ENCODE results near the gene TGFBI. TPM values are rescaled to one million over a fixed set of nuclear protein-coding genes. Genes with fewer than 3 reads are reported as not detected.

TGFBI gene
- total and polyA plus RNA-seq, 2 donors = 76.8 to 294 TPM

DNA sequence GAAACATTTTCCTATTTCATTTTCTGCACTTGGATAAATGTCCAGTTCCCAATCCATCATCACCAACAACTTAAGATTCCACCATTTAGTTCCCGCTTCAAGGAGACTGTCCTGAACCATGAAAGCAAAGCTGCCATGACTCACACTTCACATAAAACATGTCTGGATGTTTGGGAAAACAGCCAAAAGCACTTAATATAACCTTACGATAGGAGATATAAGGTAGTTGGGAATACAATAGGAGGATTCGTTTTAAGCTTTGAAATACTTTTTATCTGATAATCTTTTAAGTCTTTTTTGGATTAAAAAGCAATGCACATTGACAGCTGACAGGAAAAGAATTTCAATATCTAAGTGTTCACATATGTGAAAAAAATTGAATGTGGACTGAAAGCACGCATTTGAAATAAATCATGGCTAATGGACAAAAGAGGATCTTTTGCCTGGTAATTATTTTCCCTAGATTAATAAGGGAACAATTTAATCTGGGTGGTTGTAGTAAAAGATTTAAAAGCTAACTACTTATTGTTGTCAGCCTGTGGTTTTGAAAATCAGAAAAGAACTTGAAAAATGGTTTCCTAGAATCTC lies 17.3 kb upstream of the TGFBI start:
- H3K9me3 ChIP-seq (ENCODE audit: control insufficient read depth in 2 of 2, insufficient read depth in 1 of 2, low read length in 1 of 2) = no peaks in the 10 kb centered on the region
- WGBS = 50% methylated on average over 4 of the region's 4 CpGs
- no peaks in the 10 kb centered on the region for H3K36me3 ChIP-seq (ENCODE audit: control insufficient read depth in 2 of 2, insufficient read depth in 2 of 2, low read length in 1 of 2)
- H3K27ac ChIP-seq (ENCODE audit: low read depth in 1 of 2, low read length in 1 of 2) = no peak overlapping the region
- H3K4me3 ChIP-seq (ENCODE audit: low read length in 2 of 2) = no peak overlapping the region
- no peaks in the 10 kb centered on the region for H3K4me1 ChIP-seq (ENCODE audit: control insufficient read depth in 2 of 2, insufficient read depth in 2 of 2, low read length in 2 of 2)
- no peak for DNase-seq (ENCODE audit: low read depth in 6 of 9, low spot score in 9 of 9)
- H3K27me3 ChIP-seq (ENCODE audit: control insufficient read depth in 2 of 2, insufficient read depth in 1 of 2, low read length in 1 of 2) = no peaks in the 10 kb centered on the region

DNA sequence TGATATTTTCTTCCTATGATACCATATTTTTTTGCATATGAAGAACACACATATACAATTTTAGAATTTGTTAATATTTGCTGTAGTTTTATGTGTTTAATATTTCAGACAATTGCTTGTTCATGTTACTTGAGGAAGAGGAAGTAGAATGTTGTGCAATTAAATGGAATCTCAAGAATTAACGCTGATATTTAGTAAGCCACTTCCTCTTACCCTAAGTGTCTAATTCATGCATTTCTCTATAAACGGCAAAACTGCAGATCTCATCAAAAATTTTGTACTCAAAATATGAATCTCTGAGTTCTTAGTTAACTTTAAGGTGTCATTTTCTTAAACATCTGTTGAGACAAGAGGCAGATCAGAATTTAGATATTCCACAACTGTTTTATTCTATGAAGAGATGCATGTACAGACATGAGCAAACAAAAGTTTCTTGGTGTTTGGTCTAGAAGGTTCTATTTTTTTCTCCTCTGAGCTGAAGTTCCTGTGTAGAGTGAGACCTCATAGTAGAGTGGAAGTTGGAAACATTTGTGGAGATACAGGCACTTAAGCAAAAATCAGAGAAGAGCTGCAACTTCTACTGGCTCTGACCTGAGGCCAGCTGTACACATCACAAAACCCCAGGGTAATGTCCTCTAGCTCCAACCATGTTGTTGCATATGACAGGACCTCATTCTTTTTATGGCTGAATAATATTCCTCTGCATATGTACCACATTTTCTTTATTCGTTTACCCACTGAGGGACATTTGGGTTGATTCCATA lies 16.6 kb upstream of the TGFBI start:
- DNase-seq (ENCODE audit: low read depth in 6 of 9, low spot score in 9 of 9) = no peak
- H3K4me3 ChIP-seq (ENCODE audit: low read length in 2 of 2) = no peak overlapping the region
- H3K36me3 ChIP-seq (ENCODE audit: control insufficient read depth in 2 of 2, insufficient read depth in 2 of 2, low read length in 1 of 2) = no peaks in the 10 kb centered on the region
- WGBS = under 1% methylated on average over 3 of the region's 3 CpGs
- H3K27me3 ChIP-seq (ENCODE audit: control insufficient read depth in 2 of 2, insufficient read depth in 1 of 2, low read length in 1 of 2) = no peaks in the 10 kb centered on the region
- no peaks in the 10 kb centered on the region for H3K9me3 ChIP-seq (ENCODE audit: control insufficient read depth in 2 of 2, insufficient read depth in 1 of 2, low read length in 1 of 2)
- no peak overlapping the region for H3K27ac ChIP-seq (ENCODE audit: low read depth in 1 of 2, low read length in 1 of 2)
- H3K4me1 ChIP-seq (ENCODE audit: control insufficient read depth in 2 of 2, insufficient read depth in 2 of 2, low read length in 2 of 2) = no peaks in the 10 kb centered on the region

DNA sequence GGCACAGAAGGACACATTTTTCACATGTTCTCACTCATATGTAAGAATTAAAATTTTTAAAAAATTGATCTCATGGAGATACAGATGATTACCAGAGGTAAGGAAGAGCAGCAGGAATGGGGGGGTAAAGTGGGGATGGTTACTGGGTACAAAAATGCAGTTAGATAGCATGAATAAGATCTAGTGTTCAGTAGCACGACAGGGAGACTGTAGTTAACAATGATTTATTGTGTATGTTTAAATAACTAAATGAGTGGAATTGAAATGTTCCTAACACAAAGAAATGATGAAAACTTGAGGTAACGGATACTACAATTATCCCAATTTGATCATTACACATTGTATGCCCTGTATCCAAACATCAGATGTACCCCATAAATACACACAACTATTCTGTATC lies 15.2 kb upstream of the TGFBI start:
- no peak overlapping the region for H3K27ac ChIP-seq (ENCODE audit: low read depth in 1 of 2, low read length in 1 of 2)
- H3K27me3 ChIP-seq (ENCODE audit: control insufficient read depth in 2 of 2, insufficient read depth in 1 of 2, low read length in 1 of 2) = no peaks in the 10 kb centered on the region
- no peak for DNase-seq (ENCODE audit: low read depth in 6 of 9, low spot score in 9 of 9)
- H3K36me3 ChIP-seq (ENCODE audit: control insufficient read depth in 2 of 2, insufficient read depth in 2 of 2, low read length in 1 of 2) = no peaks in the 10 kb centered on the region
- 92% methylated on average over 2 of the region's 2 CpGs for WGBS
- H3K4me1 ChIP-seq (ENCODE audit: control insufficient read depth in 2 of 2, insufficient read depth in 2 of 2, low read length in 2 of 2) = no peaks in the 10 kb centered on the region
- no peak overlapping the region for H3K4me3 ChIP-seq (ENCODE audit: low read length in 2 of 2)
- H3K9me3 ChIP-seq (ENCODE audit: control insufficient read depth in 2 of 2, insufficient read depth in 1 of 2, low read length in 1 of 2) = no peaks in the 10 kb centered on the region

DNA sequence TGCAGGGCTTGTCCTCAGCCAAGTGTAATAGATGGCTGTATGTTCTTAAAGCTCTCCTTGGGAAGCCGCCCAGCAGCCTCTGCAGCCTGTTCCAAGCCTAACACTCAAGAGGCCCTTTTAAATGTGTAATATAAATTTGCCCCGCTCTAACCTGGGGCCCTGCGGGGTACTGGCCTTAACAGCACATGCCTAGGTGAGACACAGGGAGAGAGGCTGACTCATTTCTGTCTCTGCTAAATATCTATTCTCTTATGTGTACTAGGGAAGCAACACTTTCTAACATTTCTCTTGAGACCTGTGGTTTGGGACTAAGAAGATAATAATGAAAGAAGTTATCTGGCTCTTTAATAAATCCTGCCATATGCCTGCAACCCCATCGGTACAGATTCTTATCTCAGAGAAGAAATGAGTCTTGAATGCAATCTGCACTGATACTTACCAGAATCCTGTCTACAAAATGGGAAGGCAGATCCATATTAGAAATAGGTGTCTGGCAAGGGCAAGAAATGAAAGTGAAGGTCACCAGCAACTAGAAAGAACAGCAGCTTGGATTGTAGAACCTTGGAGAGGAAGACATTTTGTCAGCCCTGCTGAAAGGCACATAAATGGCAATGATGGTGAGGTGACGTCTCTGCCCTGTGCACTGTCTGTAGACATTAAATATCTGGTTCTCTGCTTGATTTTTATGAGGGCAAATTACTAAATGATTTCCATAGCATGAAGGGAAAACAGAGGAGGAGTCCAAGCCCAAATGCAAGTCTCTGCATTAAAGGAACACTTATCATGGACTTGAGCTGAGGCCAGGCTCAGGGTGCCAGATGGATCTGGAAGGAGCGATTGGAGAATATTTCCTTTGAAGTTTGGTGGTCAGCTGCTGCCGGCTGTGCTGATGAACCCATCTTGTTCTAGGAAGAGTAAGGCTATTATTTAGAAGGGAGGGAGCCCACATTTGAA lies 14.5 kb upstream of the TGFBI start:
- WGBS = 92% methylated on average over 7 of the region's 7 CpGs
- no peaks in the 10 kb centered on the region for H3K36me3 ChIP-seq (ENCODE audit: control insufficient read depth in 2 of 2, insufficient read depth in 2 of 2, low read length in 1 of 2)
- H3K4me1 ChIP-seq (ENCODE audit: control insufficient read depth in 2 of 2, insufficient read depth in 2 of 2, low read length in 2 of 2) = no peaks in the 10 kb centered on the region
- H3K27ac ChIP-seq (ENCODE audit: low read depth in 1 of 2, low read length in 1 of 2) = no peak overlapping the region
- H3K27me3 ChIP-seq (ENCODE audit: control insufficient read depth in 2 of 2, insufficient read depth in 1 of 2, low read length in 1 of 2) = no peaks in the 10 kb centered on the region
- DNase-seq (ENCODE audit: low read depth in 6 of 9, low spot score in 9 of 9) = no peak
- no peak overlapping the region for H3K4me3 ChIP-seq (ENCODE audit: low read length in 2 of 2)
- H3K9me3 ChIP-seq (ENCODE audit: control insufficient read depth in 2 of 2, insufficient read depth in 1 of 2, low read length in 1 of 2) = no peaks in the 10 kb centered on the region

DNA sequence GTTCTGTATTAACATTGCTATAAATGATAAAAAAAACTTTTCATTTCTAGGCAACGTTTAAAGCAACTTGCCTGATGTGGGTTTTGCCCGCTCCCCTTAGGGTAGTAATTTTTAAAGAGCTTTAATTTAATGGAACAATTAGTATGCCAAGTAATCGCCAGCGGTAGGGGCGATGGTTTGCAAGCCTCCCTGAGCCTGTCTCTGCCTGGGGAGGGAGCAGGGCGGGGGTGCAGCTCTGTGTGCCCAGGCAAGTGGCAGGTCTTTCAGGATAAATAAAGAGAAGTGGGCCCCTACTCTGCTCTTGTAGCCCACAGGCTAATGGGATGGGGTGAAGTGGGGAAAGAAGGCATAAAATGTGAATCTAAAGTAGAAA lies 13.8 kb upstream of the TGFBI start:
- H3K4me1 ChIP-seq (ENCODE audit: control insufficient read depth in 2 of 2, insufficient read depth in 2 of 2, low read length in 2 of 2) = peaks cover 0 to 4% of the 10 kb centered on the region in 2 donors
- no peaks in the 10 kb centered on the region for H3K9me3 ChIP-seq (ENCODE audit: control insufficient read depth in 2 of 2, insufficient read depth in 1 of 2, low read length in 1 of 2)
- H3K4me3 ChIP-seq (ENCODE audit: low read length in 2 of 2) = no peak overlapping the region
- WGBS = 95% methylated on average over 6 of the region's 6 CpGs
- no peak overlapping the region for H3K27ac ChIP-seq (ENCODE audit: low read depth in 1 of 2, low read length in 1 of 2)
- DNase-seq (ENCODE audit: low read depth in 6 of 9, low spot score in 9 of 9) = no peak
- no peaks in the 10 kb centered on the region for H3K36me3 ChIP-seq (ENCODE audit: control insufficient read depth in 2 of 2, insufficient read depth in 2 of 2, low read length in 1 of 2)
- H3K27me3 ChIP-seq (ENCODE audit: control insufficient read depth in 2 of 2, insufficient read depth in 1 of 2, low read length in 1 of 2) = no peaks in the 10 kb centered on the region

DNA sequence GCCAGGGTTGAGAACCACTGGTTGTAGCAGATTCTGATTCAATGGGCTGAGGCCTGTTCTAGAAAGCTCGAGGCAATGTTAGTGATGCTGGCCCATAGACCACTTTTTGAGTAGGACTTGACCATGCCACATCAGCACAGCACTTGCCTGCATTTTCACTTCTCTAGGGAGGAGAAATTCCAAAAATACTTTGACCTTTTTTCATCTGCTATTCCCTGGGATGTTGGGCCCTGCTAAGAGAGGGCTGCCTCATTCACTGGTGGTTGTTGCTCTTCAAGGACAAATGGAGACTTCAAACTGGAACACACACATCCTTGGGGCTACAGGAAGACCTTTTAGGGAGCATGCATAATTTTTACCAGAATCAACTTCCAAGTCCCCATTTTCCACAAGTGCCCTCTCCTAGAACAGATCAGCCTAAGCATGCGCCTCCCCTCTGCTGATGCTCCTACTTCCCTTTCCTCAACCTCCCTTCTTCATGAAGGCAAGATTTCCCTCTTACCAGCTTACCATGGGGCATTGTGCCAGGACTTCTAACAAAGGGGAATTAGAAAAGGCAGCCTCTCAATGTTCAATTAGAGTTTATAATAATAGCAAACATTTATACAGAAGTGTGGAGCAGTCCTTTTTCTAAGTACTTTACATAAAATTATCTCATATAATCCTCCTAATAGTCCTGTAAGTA lies 12.7 kb upstream of the TGFBI start:
- 93% methylated on average over 2 of the region's 2 CpGs for WGBS
- H3K9me3 ChIP-seq (ENCODE audit: control insufficient read depth in 2 of 2, insufficient read depth in 1 of 2, low read length in 1 of 2) = no peaks in the 10 kb centered on the region
- no peak overlapping the region for H3K27ac ChIP-seq (ENCODE audit: low read depth in 1 of 2, low read length in 1 of 2)
- no peaks in the 10 kb centered on the region for H3K36me3 ChIP-seq (ENCODE audit: control insufficient read depth in 2 of 2, insufficient read depth in 2 of 2, low read length in 1 of 2)
- H3K27me3 ChIP-seq (ENCODE audit: control insufficient read depth in 2 of 2, insufficient read depth in 1 of 2, low read length in 1 of 2) = no peaks in the 10 kb centered on the region
- DNase-seq (ENCODE audit: low read depth in 6 of 9, low spot score in 9 of 9) = no peak
- peaks cover 0 to 8% of the 10 kb centered on the region in 2 donors for H3K4me1 ChIP-seq (ENCODE audit: control insufficient read depth in 2 of 2, insufficient read depth in 2 of 2, low read length in 2 of 2)
- no peak overlapping the region for H3K4me3 ChIP-seq (ENCODE audit: low read length in 2 of 2)

DNA sequence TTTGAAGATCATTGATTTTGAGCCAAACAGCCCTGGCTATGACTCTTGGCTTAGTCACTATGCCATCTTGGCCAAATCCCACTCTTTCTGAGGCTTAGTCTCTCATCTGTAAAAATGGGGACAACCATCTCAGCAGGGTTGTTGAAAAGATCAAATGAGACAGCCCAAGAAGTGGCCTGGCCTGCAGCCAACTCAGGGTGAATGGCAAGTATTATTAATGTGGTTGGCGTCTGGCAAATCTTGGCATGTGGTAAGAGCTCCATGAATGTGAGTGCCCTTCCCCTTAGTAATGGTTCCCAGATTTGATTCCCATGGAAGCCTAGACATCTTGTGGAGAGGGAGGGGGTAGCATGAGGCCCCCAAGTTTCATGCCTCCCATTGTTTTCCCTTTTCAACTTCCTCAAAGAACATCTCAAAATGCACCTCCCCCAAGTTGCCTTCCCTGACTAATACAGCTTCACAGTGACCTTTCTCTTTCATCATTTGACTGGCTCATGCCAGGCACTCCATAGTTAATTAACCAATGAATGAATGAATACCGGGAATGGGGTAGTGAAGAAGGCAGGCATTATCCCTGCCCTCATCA lies 11.8 kb upstream of the TGFBI start:
- DNase-seq (ENCODE audit: low read depth in 6 of 9, low spot score in 9 of 9) = no peak
- Histone ChIP-seq H3K27ac (ENCODE audit: low read depth in 1 of 2, low read length in 1 of 2) (no peak overlapping the region), H3K27me3 (ENCODE audit: control insufficient read depth in 2 of 2, insufficient read depth in 1 of 2, low read length in 1 of 2) (no peaks in the 10 kb centered on the region), H3K9me3 (ENCODE audit: control insufficient read depth in 2 of 2, insufficient read depth in 1 of 2, low read length in 1 of 2) (no peaks in the 10 kb centered on the region), H3K4me1 (ENCODE audit: control insufficient read depth in 2 of 2, insufficient read depth in 2 of 2, low read length in 2 of 2) (peaks cover 0 to 8% of the 10 kb centered on the region in 2 donors), H3K4me3 (ENCODE audit: low read length in 2 of 2) (no peak overlapping the region), H3K36me3 (ENCODE audit: control insufficient read depth in 2 of 2, insufficient read depth in 2 of 2, low read length in 1 of 2) (no peaks in the 10 kb centered on the region)
- WGBS = 81% methylated on average over 2 of the region's 2 CpGs

DNA sequence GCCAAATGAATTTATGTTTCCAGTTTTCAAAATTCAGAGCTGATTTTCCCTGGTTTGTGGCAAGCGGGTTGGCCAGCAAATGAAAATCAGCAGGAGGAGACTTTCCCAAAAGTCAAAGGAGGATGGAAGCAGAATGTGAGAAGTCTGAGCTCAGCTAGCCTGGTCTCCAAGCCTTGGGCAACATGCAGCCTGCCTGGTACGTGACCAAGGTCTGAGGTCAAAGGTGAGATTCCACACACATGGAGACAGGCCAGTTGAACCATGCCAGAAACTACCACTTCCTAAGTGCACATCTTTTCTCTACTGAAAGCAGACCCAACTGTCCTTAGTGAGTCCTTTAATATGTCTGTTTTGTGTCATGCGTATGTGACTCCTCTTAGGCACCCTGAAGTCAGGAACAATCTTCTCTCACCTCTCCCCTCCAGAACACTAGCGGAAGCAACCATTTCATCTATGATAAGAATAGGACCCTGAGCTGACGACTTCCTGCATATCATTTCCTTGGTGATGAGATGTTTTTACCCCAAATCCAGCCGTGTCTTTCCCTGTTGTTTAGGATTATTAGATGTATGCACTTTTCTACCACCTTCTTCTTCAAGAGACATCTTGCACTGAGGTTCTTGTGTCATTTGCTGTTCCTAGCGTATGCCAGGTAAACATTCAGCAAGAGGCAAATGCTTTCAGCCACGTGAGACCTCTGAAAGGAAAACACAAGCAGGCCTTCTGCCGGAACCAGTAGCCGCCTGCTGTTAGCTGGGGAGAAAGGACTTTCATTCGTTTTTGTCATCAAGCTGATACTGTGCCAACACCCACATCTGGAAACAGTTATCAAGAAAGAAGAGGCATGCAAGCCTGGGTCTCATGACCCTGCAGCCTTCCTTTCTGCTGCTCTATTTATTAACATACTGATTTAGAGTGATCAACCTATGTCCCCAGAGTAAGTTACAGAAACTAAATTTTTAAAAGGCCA lies 9.7 kb upstream of the TGFBI start:
- 92% methylated on average over 11 of the region's 11 CpGs for WGBS
- Histone ChIP-seq H3K4me1 (ENCODE audit: control insufficient read depth in 2 of 2, insufficient read depth in 2 of 2, low read length in 2 of 2) (peaks cover 0 to 8% of the 10 kb centered on the region in 2 donors), H3K9me3 (ENCODE audit: control insufficient read depth in 2 of 2, insufficient read depth in 1 of 2, low read length in 1 of 2) (no peaks in the 10 kb centered on the region)

More for the DNA sequence above, 9.7 kb upstream of the TGFBI start:
- no peak overlapping the region for H3K27ac ChIP-seq (ENCODE audit: low read depth in 1 of 2, low read length in 1 of 2)
- no peak overlapping the region for H3K4me3 ChIP-seq (ENCODE audit: low read length in 2 of 2)
- H3K27me3 ChIP-seq (ENCODE audit: control insufficient read depth in 2 of 2, insufficient read depth in 1 of 2, low read length in 1 of 2) = peaks cover 0 to 2% of the 10 kb centered on the region in 2 donors
- DNase-seq (ENCODE audit: low read depth in 6 of 9, low spot score in 9 of 9) = no peak
- H3K36me3 ChIP-seq (ENCODE audit: control insufficient read depth in 2 of 2, insufficient read depth in 2 of 2, low read length in 1 of 2) = no peaks in the 10 kb centered on the region
